Islet of Langerhans (tissue), 1 donor: Measurements from ENCODE around the gene SLC15A3.

Source experiments
- FAIRE-seq: peaks from one replicate; lab custom pipeline; 2011; peaks lifted over from hg19 to GRCh38; lab: Jason Lieb, UNC

The SLC15A3 gene

DNA sequence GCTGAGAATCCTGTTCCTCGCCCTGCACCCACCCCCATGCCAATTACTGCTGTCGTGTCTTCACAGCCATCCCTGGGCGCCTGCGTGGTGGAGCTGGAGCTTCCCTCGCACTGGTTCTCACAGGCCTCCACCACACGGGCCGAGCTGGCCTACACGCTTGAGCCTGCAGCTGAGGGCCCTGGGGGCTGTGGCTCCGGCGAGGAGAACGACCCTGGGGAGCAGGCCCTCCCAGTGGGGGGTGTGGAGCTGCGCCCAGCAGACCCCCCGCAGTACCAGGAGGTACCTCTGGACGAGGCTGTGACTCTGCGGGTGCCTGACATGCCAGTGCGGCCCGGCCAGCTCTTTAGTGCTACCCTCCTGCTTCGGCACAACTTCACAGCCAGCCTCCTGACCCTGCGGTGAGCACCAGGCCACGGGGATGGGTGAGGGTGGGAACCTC is 23.4 kb downstream of the SLC15A3 start:
- FAIRE-seq: no peak

DNA sequence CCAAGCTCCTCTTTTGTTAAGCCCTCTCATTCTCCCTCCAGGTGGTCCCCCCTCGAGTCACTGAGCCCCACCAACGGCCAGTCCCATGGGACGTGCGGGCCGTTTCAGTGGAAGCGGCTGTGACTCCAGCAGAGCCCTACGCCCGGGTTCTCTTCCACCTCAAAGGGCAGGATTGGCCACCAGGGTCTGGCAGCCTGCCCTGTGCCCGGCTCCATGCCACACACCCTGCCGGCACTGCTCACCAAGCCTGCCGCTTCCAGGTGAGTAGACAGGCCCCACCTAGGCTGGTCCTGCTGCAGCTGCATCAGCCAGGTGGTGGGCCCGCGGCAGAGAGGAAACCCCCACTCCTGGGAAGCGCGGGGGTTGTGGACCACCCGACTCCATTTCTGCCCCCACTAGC is 24.4 kb downstream of the SLC15A3 start:
- no peak for FAIRE-seq

DNA sequence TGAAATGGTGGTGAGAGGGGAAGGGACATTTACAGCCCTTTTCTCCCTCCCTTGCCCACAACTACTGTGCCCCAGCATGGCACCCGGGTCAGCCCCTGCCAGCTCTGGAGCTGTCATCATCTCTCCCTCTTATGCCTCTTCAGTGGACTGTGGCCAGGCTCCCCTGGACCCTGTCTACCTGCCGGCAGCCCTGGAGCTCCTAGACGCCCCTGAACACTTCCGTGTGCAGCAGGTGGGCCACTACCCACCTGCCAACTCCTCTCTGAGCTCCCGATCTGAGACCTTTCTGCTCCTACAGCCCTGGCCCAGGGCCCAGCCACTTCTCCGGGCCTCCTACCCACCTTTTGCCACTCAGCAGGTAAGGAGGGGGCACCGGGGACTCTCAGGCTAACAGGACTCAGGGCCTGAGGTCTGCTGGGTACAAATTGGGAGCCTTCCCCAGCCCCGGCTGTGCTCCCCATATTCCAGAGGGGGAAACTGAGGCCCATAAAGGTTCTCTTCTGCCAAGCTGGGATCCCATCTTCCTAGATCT is 24.8 kb downstream of the SLC15A3 start:
- FAIRE-seq: no peak

DNA sequence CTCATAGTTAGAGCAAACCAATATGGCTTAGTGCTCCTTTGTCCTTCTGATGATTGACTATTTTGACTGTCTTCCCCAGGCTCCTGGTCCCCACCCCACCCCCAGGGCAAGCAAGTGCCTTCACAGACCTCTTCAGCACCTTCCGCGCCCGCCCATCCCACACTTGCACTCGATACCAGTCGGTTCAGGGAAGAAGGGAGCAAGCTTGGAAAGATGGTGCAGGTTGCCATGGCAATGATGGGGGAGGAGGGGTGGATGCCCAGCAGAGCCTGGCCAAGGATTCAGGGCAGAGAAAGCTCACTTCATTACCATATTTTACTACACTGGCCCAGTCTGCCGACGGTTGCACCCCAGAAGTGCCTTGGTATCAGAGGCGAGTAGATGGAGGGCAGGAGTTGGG is 25.5 kb downstream of the SLC15A3 start:
- no peak for FAIRE-seq

DNA sequence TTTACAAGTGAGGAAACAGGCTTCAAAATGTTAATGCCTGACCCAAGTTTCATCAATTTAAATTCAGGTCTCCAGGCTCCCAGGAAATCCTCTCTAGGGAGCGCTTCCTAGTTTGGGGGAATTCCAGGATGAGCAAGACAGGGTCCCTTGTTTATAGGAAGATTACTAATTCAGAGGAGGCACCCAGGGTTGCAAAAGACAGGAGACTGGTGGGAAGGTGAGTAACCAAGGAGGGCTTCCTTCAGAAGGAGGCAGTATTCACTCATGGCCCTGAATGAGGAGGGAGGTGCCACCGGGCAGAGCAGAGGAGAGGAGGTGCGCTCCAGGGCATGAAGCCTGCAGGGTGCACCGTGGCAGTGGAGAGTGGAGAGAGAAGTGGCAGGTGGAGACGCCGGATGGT is 26.1 kb downstream of the SLC15A3 start:
- no peak for FAIRE-seq

DNA sequence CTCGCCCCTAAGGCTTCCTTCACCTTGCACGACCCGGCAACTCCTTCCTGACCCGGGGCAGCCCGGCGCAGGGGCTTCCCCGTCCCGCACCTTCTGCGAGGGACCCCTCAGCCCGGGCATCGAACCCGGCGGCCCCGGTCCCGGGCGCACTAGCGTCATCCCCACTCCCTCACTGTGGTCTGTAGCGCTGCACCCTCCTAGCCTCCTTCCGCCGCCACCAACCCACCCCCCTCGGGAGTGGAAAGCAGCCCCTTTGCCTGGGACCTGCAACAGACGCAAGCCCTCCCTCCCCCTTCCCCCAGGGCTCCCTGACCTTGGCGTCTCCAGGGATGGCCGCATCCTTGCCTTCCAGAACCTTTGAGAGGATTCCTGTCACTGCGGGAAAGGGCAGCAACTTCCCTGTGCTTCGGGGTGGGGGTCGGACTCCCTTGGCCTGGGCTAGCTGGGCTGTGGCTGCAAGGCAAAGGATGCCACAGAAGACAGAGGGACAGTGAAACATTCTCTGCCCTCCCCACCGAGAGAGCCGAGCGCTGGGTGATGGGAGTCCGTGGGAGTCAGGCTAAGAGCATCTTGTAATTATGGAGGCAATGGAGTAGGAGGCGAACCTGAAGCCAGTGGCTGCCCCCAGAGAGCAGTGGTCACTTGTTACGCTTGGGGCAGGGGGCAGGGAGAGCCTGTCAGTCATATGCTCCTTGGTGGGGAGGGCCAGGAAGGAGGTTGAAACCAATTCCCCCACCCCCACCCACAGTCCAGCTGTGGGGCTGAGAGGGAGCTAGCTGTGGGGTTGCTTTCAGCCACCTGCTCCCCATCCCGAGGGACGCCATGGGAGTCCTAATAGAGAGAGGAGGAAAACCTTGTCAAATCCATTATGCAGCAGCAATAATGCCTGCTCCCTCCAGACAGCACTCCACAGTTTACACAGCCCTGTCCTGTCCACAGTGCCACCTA is 26.8 kb downstream of the SLC15A3 start:
- FAIRE-seq: no peak

DNA sequence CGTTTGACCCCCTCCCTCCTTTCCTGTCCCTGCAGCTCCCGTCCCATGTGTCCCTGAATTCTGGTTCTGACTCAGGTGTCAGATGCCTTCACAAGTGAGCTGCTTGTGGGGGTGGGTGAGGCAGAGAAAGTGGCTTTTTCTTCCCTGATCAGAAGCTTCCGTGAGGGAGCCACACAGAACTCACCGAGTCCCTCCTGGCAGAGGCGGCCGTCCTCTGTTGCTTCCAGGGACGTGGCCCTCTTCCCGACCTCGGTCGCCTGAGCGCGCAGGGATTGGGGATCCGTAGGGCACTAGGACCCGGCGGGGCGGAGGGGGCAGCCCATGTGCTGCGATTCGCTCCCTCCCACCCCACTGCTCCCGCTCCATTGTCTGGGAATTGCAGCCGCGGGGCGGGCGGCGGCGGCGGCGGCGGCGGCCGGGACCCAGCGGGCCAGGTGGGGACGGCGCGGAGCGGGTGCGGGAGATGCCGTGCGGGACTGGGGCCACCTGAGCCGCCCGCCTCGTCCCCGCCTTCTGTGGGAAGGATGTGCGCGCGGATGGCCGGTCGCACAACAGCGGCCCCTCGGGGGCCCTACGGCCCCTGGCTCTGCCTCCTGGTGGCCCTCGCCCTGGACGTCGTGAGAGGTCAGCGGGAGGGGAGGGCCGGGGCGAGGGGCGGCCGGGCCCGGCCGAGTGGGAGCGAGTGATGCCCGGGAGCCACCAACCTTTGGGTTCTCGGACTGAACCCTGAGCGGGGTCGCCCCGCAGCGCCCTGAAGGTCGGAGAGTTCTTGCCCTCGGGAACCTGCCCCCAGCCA is 27.7 kb downstream of the SLC15A3 start, which contains the start of gene TMEM132A:
Gene TMEM132A (plus strand): TSS at position 351 of the 796 bp plus-strand sequence. CDS start 174 bp downstream, at position 525.
- no peak for FAIRE-seq

DNA sequence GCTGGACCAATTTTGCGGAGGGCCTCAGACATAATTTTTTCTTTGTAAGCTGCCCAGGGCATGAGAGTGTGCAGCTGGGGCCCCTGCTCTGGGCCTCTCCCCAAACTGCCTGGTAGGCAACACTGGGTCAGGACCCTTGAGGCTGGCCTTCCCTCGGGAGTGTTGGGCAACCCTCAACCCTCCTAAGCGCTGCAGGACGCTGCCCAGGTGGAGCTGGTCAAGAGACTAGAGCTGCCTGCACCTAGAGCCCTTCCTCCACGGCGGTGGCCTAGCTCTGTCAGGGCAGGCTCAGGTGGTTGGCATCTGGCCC is 28.2 kb downstream of the SLC15A3 start:
- FAIRE-seq: no peak

DNA sequence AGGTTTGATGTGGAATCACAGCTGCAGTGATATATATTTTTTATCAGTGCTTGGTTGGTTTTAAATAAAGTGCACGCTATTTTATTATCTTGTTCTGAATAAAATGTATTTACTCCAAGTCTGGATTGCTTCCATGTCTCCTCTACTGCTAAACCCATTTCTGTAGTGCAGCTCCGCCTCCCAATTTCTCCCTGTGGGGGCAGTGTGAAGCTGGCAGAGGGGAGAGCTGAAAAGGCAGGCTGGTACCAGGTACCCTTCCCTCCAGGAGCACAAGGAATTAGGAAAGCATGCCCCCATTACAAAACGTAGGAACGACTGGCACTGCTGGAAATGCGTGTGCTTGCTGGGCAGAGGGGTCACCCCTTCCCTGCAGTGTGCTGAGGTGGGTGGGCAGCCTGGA is 28.6 kb downstream of the SLC15A3 start:
- no peak for FAIRE-seq

DNA sequence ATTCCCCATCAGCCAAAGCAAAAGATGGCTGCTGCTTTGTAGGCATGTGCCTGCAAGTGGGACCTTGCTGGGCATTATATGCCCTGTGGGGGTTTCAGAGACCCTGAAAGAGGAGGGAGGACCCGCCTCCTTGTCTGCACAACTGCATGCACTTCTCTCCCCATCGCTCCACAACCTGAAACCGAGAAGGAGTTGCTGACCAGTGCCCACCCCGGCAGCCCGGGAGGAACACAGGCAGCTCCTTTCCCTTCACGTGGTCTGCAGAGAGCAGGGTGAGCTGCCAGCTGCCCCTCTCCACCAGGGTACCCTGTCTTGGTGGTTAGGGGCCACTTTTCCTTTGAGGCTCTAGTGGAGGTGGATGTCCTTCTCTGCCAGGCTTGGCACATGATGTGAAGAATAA is 29.1 kb downstream of the SLC15A3 start:
- no peak for FAIRE-seq

DNA sequence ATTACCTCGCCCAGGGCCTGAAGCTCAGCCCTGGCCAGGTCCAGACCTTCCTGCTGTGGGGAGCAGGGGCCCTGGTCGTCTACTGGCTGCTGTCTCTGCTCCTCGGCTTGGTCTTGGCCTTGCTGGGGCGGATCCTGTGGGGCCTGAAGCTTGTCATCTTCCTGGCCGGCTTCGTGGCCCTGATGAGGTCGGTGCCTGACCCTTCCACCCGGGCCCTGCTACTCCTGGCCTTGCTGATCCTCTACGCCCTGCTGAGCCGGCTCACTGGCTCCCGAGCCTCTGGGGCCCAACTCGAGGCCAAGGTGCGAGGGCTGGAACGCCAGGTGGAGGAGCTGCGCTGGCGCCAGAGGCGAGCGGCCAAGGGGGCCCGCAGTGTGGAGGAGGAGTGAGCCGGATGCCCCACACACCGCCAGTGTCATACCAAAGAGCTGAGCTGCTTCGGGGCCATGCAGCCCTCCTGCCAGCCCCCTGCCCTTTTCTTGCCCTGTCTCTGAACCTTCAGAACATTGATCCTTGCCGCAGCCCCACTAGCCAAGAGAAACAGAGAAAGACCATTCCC is 30.1 kb downstream of the SLC15A3 start:
- FAIRE-seq: no peak

DNA sequence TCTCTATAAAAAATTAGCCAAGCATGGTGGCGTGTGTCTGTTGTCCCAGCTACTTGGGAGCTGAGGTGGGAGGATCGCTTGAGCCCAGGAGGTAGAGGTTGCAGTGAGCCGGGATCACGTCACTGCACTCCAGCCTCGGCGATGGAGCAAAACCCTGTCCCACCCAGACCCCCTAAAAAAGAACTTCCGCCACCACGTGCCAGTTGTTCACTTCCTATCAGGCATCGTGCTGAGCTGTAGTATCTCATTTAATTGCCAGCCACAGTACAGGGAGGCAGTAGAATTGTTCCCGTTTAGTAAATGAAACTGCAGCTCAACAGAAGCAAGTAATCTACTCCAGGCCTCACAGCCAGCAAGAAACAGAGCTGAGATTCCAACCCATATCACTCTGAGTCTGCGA is 30.7 kb downstream of the SLC15A3 start:
- no peak for FAIRE-seq

DNA sequence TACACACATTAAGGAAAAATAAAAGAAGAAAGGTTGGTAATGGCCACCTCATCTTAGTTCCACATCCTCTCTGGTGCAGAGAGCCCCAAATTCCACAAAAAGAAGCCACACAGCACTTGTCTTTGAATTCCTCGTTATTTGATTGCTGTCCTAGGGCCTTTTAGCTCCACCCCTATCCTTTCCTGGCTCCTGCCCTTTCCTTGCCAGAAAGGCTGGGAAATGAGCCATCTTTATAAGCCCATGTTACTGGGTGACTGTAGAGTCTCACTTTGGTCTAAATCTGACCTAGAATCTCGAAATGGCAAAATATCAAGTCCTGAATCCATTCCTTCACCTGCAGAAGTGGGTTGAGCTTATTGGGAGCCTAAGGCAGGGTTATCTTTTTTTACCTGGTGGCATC is 32.0 kb downstream of the SLC15A3 start:
- no peak for FAIRE-seq

DNA sequence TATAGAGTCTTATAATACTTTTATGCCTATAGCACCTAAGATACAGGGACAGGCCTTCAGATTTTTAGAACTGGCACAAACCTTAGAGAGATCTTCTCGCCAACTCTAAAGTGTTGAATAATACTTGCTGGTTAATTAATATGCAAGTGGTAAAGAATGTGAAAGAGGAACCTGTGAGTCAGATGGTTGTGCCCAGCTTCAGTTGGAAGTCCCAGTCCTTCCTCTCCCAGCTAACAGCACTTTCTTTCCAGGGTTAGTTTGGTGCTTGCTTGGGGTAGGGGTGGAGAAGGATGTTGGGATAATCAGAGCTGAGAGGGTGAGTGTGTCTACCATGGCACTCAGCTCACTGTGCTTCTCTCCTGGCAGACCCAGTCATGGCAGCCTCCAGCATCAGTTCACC is 32.7 kb downstream of the SLC15A3 start:
- FAIRE-seq: no peak

DNA sequence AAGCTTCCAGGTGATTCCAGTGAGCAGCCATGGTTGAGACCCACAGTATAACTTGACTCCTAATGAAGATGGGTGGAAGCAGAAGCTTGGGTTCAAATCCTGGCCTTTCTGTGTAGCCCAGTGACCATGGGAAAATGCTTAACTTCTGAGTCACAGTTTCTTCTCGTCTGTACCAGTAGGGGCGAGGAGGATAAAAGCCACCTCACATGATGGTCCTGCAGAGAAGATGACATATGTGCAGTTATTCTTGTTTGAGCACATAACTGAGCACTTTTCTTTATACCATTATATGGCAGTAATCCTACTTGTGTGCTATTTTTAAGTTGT is 33.1 kb downstream of the SLC15A3 start:
- FAIRE-seq: no peak

DNA sequence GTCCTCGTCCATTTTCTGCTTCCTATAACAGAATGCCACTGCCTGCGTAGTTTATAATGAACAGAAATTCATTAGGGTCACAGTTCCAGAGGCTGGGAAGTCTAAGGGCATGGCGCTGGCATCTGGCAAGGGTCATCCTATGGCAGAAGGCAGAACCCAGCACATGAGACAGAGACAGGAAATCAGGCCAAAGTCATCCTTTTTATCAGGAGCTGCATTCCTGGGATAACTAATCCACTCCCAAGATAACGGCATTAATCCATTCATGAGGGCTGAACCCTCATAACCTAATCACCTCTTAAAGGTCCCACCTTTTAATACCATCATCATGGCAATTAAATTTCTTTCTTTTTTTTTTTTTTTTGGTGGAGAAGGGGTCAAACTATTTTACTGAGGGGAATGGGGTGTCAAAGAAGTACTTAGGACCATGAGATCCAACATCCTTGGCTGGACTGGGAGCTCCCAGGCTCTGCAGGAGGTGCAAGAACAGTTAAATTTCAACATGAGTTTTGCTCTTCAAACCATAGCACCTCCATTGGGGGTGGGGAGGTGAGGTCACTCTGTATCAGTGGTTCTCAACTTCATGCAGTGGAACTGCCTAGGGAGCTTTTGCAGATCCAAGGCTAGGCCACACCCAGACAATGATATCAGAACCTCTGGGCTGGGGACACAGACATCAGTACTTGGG is 33.6 kb downstream of the SLC15A3 start:
- no peak for FAIRE-seq

DNA sequence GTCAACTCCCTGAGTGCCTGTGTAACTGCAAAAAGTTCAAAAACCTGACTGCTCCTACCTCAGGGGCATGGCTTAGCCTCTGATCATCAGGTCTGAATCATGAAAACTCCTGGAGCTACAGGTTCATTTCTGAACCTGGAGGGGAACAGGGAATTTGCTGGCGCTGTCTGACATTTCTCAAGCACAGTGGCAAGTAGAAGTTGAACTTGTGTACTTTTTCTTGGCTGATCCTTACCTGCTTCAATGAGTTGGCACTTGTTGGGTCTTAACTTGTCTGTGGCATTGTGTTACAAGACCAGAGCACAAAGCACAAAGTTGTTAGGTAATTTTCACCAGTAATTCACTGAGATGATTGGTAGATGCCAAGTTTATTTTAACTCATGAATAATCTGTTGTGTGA is 34.7 kb downstream of the SLC15A3 start:
- no peak for FAIRE-seq

DNA sequence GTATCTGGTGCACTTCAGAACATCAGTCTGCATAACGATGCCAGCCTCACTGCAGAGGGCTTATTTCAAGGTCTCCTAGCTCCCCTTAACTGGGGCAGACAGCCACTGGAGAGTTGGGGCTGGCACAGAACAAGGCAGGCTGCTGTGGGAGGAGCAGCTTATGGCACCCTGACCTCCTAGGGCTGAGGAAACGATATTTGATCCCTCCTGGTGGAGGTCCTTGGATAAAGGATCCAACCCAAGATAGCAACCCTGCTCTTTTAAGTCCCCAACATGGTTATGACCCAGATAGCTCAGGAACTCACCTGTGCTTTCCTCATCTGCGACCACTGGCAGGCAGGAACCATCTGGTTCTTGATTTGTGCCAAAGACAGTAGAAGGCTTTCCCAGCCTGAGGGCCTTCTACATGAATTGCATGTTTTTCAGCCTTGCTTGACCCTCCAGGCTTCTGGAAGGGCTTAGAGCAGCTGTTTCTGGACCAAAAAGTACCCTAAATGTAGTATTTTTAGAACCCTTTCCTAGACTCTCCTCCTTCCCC is 35.2 kb downstream of the SLC15A3 start:
- no peak for FAIRE-seq

DNA sequence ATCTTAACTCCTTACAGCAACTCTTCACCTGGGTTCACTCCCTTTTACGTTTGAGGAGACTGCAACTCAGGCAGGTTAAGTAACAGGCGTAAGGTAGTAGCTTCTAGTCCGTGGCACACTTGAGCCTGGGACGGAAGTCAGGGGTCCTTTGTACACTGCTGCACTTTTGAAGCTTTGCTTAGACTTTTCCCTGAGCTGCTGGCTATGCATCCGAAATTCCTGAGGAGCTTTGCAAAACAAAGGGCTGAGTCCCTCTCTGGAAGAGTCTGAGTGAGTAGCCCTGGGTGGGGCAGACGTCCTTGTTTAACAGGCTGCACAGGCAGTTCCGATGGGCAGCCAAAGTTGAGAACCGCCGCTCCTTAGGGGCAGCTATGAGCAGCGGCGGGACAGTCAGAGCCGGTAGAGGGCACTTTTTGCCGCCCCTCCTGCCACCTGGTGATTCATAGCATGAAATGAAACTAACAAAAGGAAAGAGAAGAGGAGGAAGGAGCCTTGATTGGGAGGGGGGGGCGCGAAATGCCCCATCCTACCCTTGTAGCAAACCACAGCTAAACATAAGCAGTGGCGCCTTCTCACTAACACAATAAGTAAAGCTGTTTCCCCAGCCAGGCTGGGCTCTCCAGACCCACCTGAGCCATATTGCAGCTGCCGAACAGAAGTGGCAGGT is 36.6 kb downstream of the SLC15A3 start:
- FAIRE-seq: no peak

DNA sequence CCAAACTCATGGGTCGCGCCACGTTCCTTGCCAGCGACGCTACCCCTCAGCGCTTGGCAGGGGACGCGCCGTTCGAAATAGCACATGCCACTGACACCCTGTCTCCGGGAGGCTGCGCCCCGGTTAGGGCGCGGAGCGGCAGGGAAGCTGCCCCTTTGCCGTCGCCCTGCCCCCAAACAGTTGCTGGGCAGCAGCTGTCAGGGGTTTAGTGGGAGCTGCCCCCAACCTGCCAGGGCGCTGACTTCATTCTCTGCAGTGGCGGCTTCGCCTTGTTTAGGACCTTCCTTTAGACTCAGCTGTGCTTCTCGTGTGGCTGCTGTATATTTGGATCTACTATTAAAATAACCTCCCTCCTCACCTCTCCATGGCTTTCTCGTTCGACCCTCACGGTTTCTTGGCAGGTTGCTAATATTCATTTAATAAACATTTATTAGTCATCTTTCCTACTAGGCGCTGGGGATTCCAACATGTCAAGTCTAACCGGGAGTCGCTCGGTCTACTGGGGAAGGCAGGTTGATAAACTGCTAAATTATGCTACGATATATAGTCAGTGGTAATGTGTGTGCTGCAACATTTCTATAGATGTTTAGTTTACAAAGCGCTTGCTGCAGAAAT is 37.2 kb downstream of the SLC15A3 start:
- FAIRE-seq: no peak
